Left ventricle myocardium superior (tissue), 1 donor: ENCODE results near the gene CELF6. TPM values are rescaled to one million over a fixed set of nuclear protein-coding genes. Genes with fewer than 3 reads are reported as not detected.

ENCODE experiments used
- ATAC-seq: fragments of 200-7000 bp; cut with Tn5 transposase; one replicate; pipeline ENCODE4 v1.9.1; 2020; ENCODE audit warnings: mild to moderate bottlenecking, moderate library complexity
- DNase-seq: peaks from one replicate; pipeline ENCODE4 v3.0.0-alpha.2; 2020
- intact Hi-C: fragments of 100-400 bp; cut with micrococcal nuclease; formaldehyde crosslinking; loops from one replicate; pipeline ENCODE4 v1.11.0; 2022
- total RNA-seq: library from RNA; stranded (reverse); fragmentation: NEBNext Ultra II Directional; extraction: Animal tissue kit (Norgen Biotek cat#: 25700); gene quantifications from one replicate; pipeline ENCODE4 v1.2.1, GENCODE V29; 2021
- donor health status: DM: no; HTN: yes; CAD: no; lungs with severe emphysema.

Gene CELF6
- total RNA-seq, 1 donor from 2014 or later: 1.5 TPM

GRCh38 chr15:72319360-72319984, 485 bp downstream of the CELF6 start:
- DNase-seq: peak; percentile 86
- intact Hi-C loops: no loop called here
- peak; percentile 95 for ATAC-seq

GRCh38 chr15:72318408-72318942, 1.5 kb downstream of the CELF6 start:
- ATAC-seq: no peak
- DNase-seq: no peak
- intact Hi-C loops: no loop called here

- ATAC-seq (no peak), DNase-seq (no peak)
- intact Hi-C loops: no loop called here
Measured at GRCh38 chr15:72315706-72316370, 4.1 kb downstream of the CELF6 start.

- intact Hi-C loops: no loop called here
- no peak for ATAC-seq
Measured at GRCh38 chr15:72313881-72314280, 6.1 kb downstream of the CELF6 start.

GRCh38 chr15:72313448-72313840, 6.5 kb downstream of the CELF6 start:
- ATAC-seq (no peak), DNase-seq (no peak)
- intact Hi-C loops: no loop called here

More at GRCh38 chr15:72313881-72314280, 6.1 kb downstream of the CELF6 start:
- no peak for DNase-seq

- intact Hi-C loops: no loop called here
- peak; percentile 87 for ATAC-seq
Measured at GRCh38 chr15:72312605-72313447, 7.1 kb downstream of the CELF6 start.

GRCh38 chr15:72307026-72307425, 12.9 kb downstream of the CELF6 start:
- ATAC-seq (no peak), DNase-seq (no peak)
- intact Hi-C loops: no loop called here

More at GRCh38 chr15:72312605-72313447, 7.1 kb downstream of the CELF6 start:
- peak; percentile 69 for DNase-seq

GRCh38 chr15:72306211-72306785, 13.7 kb downstream of the CELF6 start:
- DNase-seq (no peak), ATAC-seq (no peak)
- intact Hi-C loops: no loop called here

GRCh38 chr15:72304596-72304995, 15.4 kb downstream of the CELF6 start:
- ATAC-seq: no peak
- intact Hi-C loops: no loop called here
- DNase-seq: no peak

GRCh38 chr15:72302955-72303354, 17.0 kb downstream of the CELF6 start:
- DNase-seq: no peak
- ATAC-seq: no peak
- intact Hi-C loops: no loop called here

GRCh38 chr15:72289597-72290325, 30.2 kb downstream of the CELF6 start:
- ATAC-seq (no peak), DNase-seq (no peak)
- intact Hi-C loops: no loop called here

GRCh38 chr15:72288796-72289596, 31.0 kb downstream of the CELF6 start:
- DNase-seq: no peak
- intact Hi-C loops: no loop called here
- no peak for ATAC-seq

GRCh38 chr15:72285927-72286516, 33.9 kb downstream of the CELF6 start:
- DNase-seq (peak; percentile 53), ATAC-seq (peak; percentile 73)
- intact Hi-C loops: no loop called here

GRCh38 chr15:72285402-72285801, 34.6 kb downstream of the CELF6 start:
- ATAC-seq: no peak
- DNase-seq: no peak
- intact Hi-C loops: no loop called here

GRCh38 chr15:72284781-72285180, 35.2 kb downstream of the CELF6 start:
- intact Hi-C loops: no loop called here
- no peak for ATAC-seq
- DNase-seq: no peak

- ATAC-seq: no peak
- intact Hi-C loops: no loop called here
- DNase-seq: no peak
Measured at GRCh38 chr15:72281713-72282112, 38.2 kb downstream of the CELF6 start.

GRCh38 chr15:72280751-72281150, 39.2 kb downstream of the CELF6 start:
- DNase-seq: no peak
- no peak for ATAC-seq
- intact Hi-C loops: no loop called here

- ATAC-seq: no peak
Measured at GRCh38 chr15:72278737-72279136, 41.2 kb downstream of the CELF6 start.

More at GRCh38 chr15:72278737-72279136, 41.2 kb downstream of the CELF6 start:
- intact Hi-C loops: no loop called here
- DNase-seq: no peak
